GM19438 (cell line): Measurements from ENCODE around the gene MAST4.

Experiments
- ATAC-seq: cut with Tn5 transposase; IDR thresholded peaks from one replicate; pipeline ENCODE4 v1.9.1; 2021; ENCODE audit warnings: low read depth; ENCODE audit not compliant: unreplicated experiment

The MAST4 gene

GRCh38 chr5:66864240-66864884 lies 268.2 kb downstream of the MAST4 start:
- no peak for ATAC-seq

GRCh38 chr5:66867618-66868322 lies 271.6 kb downstream of the MAST4 start:
- no peak for ATAC-seq

GRCh38 chr5:66869347-66869746 lies 273.2 kb downstream of the MAST4 start:
- ATAC-seq = no peak

GRCh38 chr5:66870708-66871107 lies 274.5 kb downstream of the MAST4 start:
- no peak for ATAC-seq

- no peak for ATAC-seq
Observed at GRCh38 chr5:66871651-66872050, 275.5 kb downstream of the MAST4 start.

GRCh38 chr5:66872736-66873331 lies 276.6 kb downstream of the MAST4 start:
- no peak for ATAC-seq

GRCh38 chr5:66874004-66874403 lies 277.8 kb downstream of the MAST4 start:
- ATAC-seq = no peak

- ATAC-seq = no peak
Observed at GRCh38 chr5:66875315-66875714, 279.1 kb downstream of the MAST4 start.

- no peak for ATAC-seq
Observed at GRCh38 chr5:66876266-66876807, 280.1 kb downstream of the MAST4 start.

GRCh38 chr5:66877843-66878242 lies 281.6 kb downstream of the MAST4 start:
- no peak for ATAC-seq

- ATAC-seq = no peak
Observed at GRCh38 chr5:66880401-66880800, 284.2 kb downstream of the MAST4 start.

GRCh38 chr5:66881480-66882161 lies 285.4 kb downstream of the MAST4 start:
- ATAC-seq = no peak

- no peak for ATAC-seq
Observed at GRCh38 chr5:66882606-66883227, 286.5 kb downstream of the MAST4 start.

GRCh38 chr5:66884564-66885243 lies 288.5 kb downstream of the MAST4 start:
- ATAC-seq = no peak

- ATAC-seq = no peak
Observed at GRCh38 chr5:66886941-66887340, 290.7 kb downstream of the MAST4 start.

- ATAC-seq = no peak
Observed at GRCh38 chr5:66888613-66889012, 292.4 kb downstream of the MAST4 start.

GRCh38 chr5:66889056-66889455 lies 292.9 kb downstream of the MAST4 start:
- ATAC-seq = no peak

- ATAC-seq = no peak
Observed at GRCh38 chr5:66889524-66889923, 293.3 kb downstream of the MAST4 start.

- no peak for ATAC-seq
Observed at GRCh38 chr5:66891184-66891925, 295.2 kb downstream of the MAST4 start.
